Panc1 (cell line): ENCODE data around the gene AP1S2. TPM values are rescaled to one million over a fixed set of nuclear protein-coding genes. Genes with fewer than 3 reads are reported as not detected.

Experiments used
- ATAC-seq: fragments of 200-7000 bp; cut with Tn5 transposase; 2 replicates; pipeline ENCODE4 v1.9.1; 2020; ENCODE audit warnings: mild to moderate bottlenecking, moderate library complexity
- BruUV-seq: library from RNA; stranded (reverse); fragments of 400-500 nt; replicated peaks from 2 replicates; lab custom pipeline; 2021; lab: Mats Ljungman, UMichigan
- CTCF ChIA-PET: fragments of 300-600 bp; sonication (Branson Sonifier 250); formaldehyde crosslinking; loops from one replicate; lab custom pipeline; 2022; ENCODE audit warnings: antibody characterized with exemption; lab: Charles Lee
- POLR2A ChIA-PET: fragments of 300-600 bp; sonication (Branson Sonifier 250); formaldehyde crosslinking; loops from one replicate; lab custom pipeline; 2022; ENCODE audit warnings: antibody characterized with exemption; lab: Charles Lee
- DNase-seq: peaks from one replicate; pipeline ENCODE4 v3.0.0-alpha.2; 2010; ENCODE audit warnings: low read depth, low spot score
- H3K27ac ChIP-seq: 2 replicates; pipeline ENCODE4 v1.5.1; 2011; ENCODE audit warnings: mild to moderate bottlenecking, low read length, inconsistent platforms
- H3K27me3 ChIP-seq: fragments of 200-500 bp; sonication (Bioruptor generic); 2 replicates; pipeline ENCODE4 v1.6.0; 2014; ENCODE audit warnings: low read length, inconsistent platforms; ENCODE audit not compliant: control insufficient read depth, insufficient read depth
- H3K36me3 ChIP-seq: fragments of 200-500 bp; sonication (Bioruptor generic); 2 replicates; pipeline ENCODE4 v1.5.1; 2014; ENCODE audit warnings: inconsistent platforms, mild to moderate bottlenecking, low read length, moderate library complexity; ENCODE audit not compliant: control insufficient read depth, insufficient read depth
- H3K4me1 ChIP-seq: 2 replicates; pipeline ENCODE4 v1.5.1; 2011; ENCODE audit warnings: inconsistent platforms, mild to moderate bottlenecking, low read length, moderate library complexity; ENCODE audit not compliant: control insufficient read depth, insufficient read depth
- H3K4me3 ChIP-seq, 2 experiments: 2 replicates each; pipeline ENCODE4 v1.5.1; 2011 to 2012; ENCODE audit warnings: low read depth in 2 of 2, low read length in 2 of 2, mild to moderate bottlenecking in 2 of 2, inconsistent platforms in 1 of 2, moderate library complexity in 1 of 2
- H3K9me3 ChIP-seq: fragments of 200-500 bp; sonication (Bioruptor generic); 2 replicates; pipeline ENCODE4 v1.5.1; 2014; ENCODE audit warnings: low read depth, mild to moderate bottlenecking, inconsistent platforms, low read length, moderate library complexity; ENCODE audit not compliant: control insufficient read depth, insufficient read depth
- CTCF ChIP-seq: fragments of 450-650 bp; IDR thresholded peaks from 2 replicates; pipeline ENCODE4 v1.5.1; 2017; ENCODE audit warnings: mild to moderate bottlenecking
- POLR2AphosphoS5 ChIP-seq: IDR thresholded peaks from 2 replicates; pipeline ENCODE4 v1.6.1; 2012; ENCODE audit warnings: mild to moderate bottlenecking, low read depth, low read length, moderate library complexity
- REST ChIP-seq, 2 experiments: IDR thresholded peaks; 2 replicates each; pipeline ENCODE4 v1.6.1; 2011 to 2012; ENCODE audit warnings: low read depth in 2 of 2, control low read depth in 1 of 2, low read length in 1 of 2, mild to moderate bottlenecking in 1 of 2, moderate library complexity in 1 of 2; ENCODE audit not compliant: insufficient read depth in 1 of 2
- SIN3A ChIP-seq: IDR thresholded peaks from 2 replicates; pipeline ENCODE4 v1.6.1; 2012; ENCODE audit warnings: low read depth, mild to moderate bottlenecking, low read length, moderate library complexity, borderline replicate concordance; ENCODE audit not compliant: insufficient read depth
- TCF7L2 ChIP-seq: IDR thresholded peaks from 2 replicates; pipeline ENCODE4 v1.6.1; 2011; ENCODE audit warnings: mild to moderate bottlenecking, low read depth, low read length, inconsistent platforms
- in situ Hi-C: cut with HindIII; loops from 2 replicates; pipeline ENCODE4 v1.10.0; 2016; ENCODE audit warnings: low sequenced_read_pairs, low pct_unique_long_range_greater_than_20kb
- intact Hi-C: fragments of 100-400 bp; cut with micrococcal nuclease; formaldehyde crosslinking; loops from one replicate; pipeline ENCODE4 v1.10.0; 2022; ENCODE audit not compliant: unreplicated experiment
- total RNA-seq: library from RNA; stranded (reverse); gene quantifications from one replicate; pipeline ENCODE4 v1.2.1, GENCODE V29; 2021; ENCODE audit not compliant: unreplicated experiment

Gene AP1S2
- total RNA-seq, 1 experiment from 2014 or later = 14.7 TPM

DNA sequence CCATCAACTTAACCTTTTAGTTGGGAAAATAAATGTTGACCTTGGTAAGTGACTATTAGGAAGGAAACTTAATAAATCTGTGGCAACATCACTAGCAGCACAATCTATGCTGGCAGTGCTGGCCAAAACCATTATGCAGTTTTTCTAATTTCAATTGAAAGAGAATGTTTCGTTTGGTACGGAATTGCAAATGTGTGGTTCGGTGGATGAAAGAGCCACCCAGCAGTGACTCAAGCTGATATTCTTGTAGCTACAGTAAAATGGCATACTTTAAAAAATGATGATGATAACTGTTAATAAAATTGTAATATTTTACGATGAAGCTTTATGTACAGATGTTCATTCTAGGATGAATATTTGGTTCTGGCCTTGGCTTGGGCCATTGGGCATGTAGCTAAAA, 40.7 kb upstream of the AP1S2 start:
- POLR2A ChIA-PET = no interaction called here
- Histone ChIP-seq H3K9me3 (no peaks in the 10 kb centered on the region), H3K4me1 (no peaks in the 10 kb centered on the region), H3K4me3 (no peak overlapping the region), H3K27me3 (no peaks in the 10 kb centered on the region), H3K27ac (no peak overlapping the region), H3K36me3 (no peaks in the 10 kb centered on the region)
- ATAC-seq = no peak
- intact Hi-C loops (no loop called here), in situ Hi-C loops (no loop called here)
- CTCF ChIA-PET = no interaction called here
- DNase-seq = no peak
- TF ChIP-seq CTCF = no peak
- TF ChIP-seq TCF7L2 = no peak
- TF ChIP-seq SIN3A = no peak
- TF ChIP-seq REST (IDR thresholded peaks at IDR 0.05; ENCODE audit: insufficient read depth in 1 of 2, low read depth in 2 of 2, low read length in 1 of 2) = no peak
- no peak for TF ChIP-seq POLR2AphosphoS5
- no TSS peak for BruUV-seq

GRCh38 chrX:15894724-15895123, 40.1 kb upstream of the AP1S2 start:
- Histone ChIP-seq H3K4me3 (no peak overlapping the region), H3K9me3 (no peaks in the 10 kb centered on the region), H3K4me1 (no peaks in the 10 kb centered on the region), H3K27ac (no peak overlapping the region), H3K36me3 (no peaks in the 10 kb centered on the region), H3K27me3 (no peaks in the 10 kb centered on the region)
- in situ Hi-C loops = no loop called here
- no TSS peak for BruUV-seq
- intact Hi-C loops = no loop called here
- no peak for ATAC-seq
- no peak for TF ChIP-seq POLR2AphosphoS5
- TF ChIP-seq CTCF = no peak
- no peak for TF ChIP-seq REST (IDR thresholded peaks at IDR 0.05; ENCODE audit: insufficient read depth in 1 of 2, low read depth in 2 of 2, low read length in 1 of 2)
- no peak for TF ChIP-seq TCF7L2
- TF ChIP-seq SIN3A = no peak
- ChIA-PET POLR2A (no interaction called here), CTCF (no interaction called here)
- DNase-seq = no peak
